ENCODE measurements around the gene RALGAPA2. TPM values are rescaled to one million over a fixed set of nuclear protein-coding genes. Genes with fewer than 3 reads are reported as not detected.

The RALGAPA2 gene
- total and polyA plus RNA-seq, 2 experiments from 2014 or later = 13.1 to 43.4 TPM

DNA sequence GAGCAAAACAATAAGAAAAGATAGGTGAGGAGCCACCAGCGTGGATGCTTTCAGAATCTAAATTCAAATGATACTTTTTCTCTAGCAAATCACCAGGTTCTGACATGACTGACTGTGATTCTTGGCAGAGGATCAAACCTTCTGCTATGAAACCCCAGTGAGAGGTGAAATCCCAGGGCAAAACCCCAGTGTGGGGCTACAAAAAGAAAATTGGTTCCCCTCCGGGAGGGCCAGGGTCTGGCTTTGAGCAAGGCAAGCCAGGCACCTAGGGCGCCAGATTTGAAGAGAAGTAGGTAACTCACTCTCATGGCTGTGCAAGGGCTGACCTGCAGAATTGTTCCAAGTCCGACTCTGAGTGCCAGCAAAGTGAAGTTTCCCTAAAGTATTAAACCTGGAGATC, 20.2 kb upstream of the RALGAPA2 start:
- Histone ChIP-seq H3K27me3 (ENCODE audit: insufficient read depth) (no peaks in the 10 kb centered on the region), H2AFZ (peak overlapping the region; percentile 86; the same call in 1 of the 2 replicates), H3K79me2 (replicated peaks; ENCODE audit: insufficient read depth) (no peaks in the 10 kb centered on the region), H3K27ac (ENCODE audit: low read depth) (no peak overlapping the region), H3K4me3 (no peak overlapping the region), H3K36me3 (ENCODE audit: insufficient read depth) (no peaks in the 10 kb centered on the region), H3K4me1 (ENCODE audit: insufficient read depth) (peaks cover 6% of the 10 kb centered on the region), H3F3A (replicated peaks; ENCODE audit: low read depth) (no peaks in the 10 kb centered on the region), H3K9me2 (ENCODE audit: insufficient read depth) (0 out of 2 replicates have a peak, but pooled peaks cover 2% of the 10 kb centered on the region), H3K4me2 (no peak overlapping the region), H4K20me1 (replicated peaks; ENCODE audit: insufficient read depth) (no peaks in the 10 kb centered on the region)
- peaks cover 4% of the 10 kb centered on the region for H3K27me3 Mint-ChIP-seq (ENCODE audit: insufficient read depth, low read depth, poor library complexity)
- H3K4me1 Mint-ChIP-seq = peaks cover 11% of the 10 kb centered on the region
- DNase-seq (ENCODE audit: low spot score) (no peak), ATAC-seq (no peak)
- no peaks in the 10 kb centered on the region for H3K36me3 Mint-ChIP-seq (ENCODE audit: low read depth)
- TF ChIP-seq STAT1 (IDR thresholded peaks at IDR 0.05; ENCODE audit: unreplicated experiment) (no peak), REST (IDR thresholded peaks at IDR 0.05; ENCODE audit: unreplicated experiment) (no peak), CREB1 (CRISPR knock-in tag; IDR thresholded peaks at IDR 0.05; ENCODE audit: low read depth) (no peak), POLR2AphosphoS5 (IDR thresholded peaks at IDR 0.05; ENCODE audit: low read depth) (no peak), ETS1 (IDR thresholded peaks at IDR 0.05) (no peak), EZH2phosphoT487 (IDR thresholded peaks at IDR 0.05; ENCODE audit: unreplicated experiment) (no peak), ZNF462 (CRISPR knock-in tag; IDR thresholded peaks at IDR 0.05) (no peak), JUNB (IDR thresholded peaks at IDR 0.05; ENCODE audit: unreplicated experiment) (no peak), ZNF331 (CRISPR knock-in tag; IDR thresholded peaks at IDR 0.05; ENCODE audit: low read depth) (no peak), EZH2 (IDR thresholded peaks at IDR 0.05; ENCODE audit: low read depth, unreplicated experiment) (no peak), NANOG (IDR thresholded peaks at IDR 0.05; ENCODE audit: borderline replicate concordance) (no peak), ZNF114 (CRISPR knock-in tag; IDR thresholded peaks at IDR 0.05) (no peak)
- TF ChIP-seq, protein P1, sequence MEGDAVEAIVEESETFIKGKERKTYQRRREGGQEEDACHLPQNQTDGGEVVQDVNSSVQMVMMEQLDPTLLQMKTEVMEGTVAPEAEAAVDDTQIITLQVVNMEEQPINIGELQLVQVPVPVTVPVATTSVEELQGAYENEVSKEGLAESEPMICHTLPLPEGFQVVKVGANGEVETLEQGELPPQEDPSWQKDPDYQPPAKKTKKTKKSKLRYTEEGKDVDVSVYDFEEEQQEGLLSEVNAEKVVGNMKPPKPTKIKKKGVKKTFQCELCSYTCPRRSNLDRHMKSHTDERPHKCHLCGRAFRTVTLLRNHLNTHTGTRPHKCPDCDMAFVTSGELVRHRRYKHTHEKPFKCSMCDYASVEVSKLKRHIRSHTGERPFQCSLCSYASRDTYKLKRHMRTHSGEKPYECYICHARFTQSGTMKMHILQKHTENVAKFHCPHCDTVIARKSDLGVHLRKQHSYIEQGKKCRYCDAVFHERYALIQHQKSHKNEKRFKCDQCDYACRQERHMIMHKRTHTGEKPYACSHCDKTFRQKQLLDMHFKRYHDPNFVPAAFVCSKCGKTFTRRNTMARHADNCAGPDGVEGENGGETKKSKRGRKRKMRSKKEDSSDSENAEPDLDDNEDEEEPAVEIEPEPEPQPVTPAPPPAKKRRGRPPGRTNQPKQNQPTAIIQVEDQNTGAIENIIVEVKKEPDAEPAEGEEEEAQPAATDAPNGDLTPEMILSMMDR (conservative IDR thresholded peaks at IDR 0.05; ENCODE audit: low read depth in 2 of 2) = no peak
- no peaks in the 10 kb centered on the region for H3K9me3 Mint-ChIP-seq
- H3K27ac Mint-ChIP-seq = peak overlapping the region; percentile 31; the same call in 1 of the 2 replicates
- H3K4me3 Mint-ChIP-seq = no peak overlapping the region
